Right atrium auricular region (tissue), 2 donors: Measurements from ENCODE around the gene MGA. TPM values are rescaled to one million over a fixed set of nuclear protein-coding genes. Genes with fewer than 3 reads are reported as not detected.

ENCODE experiments used
- DNase-seq: peaks from one replicate; pipeline ENCODE4 v3.0.0-alpha.2; 2019; ENCODE audit warnings: low spot score
- H3K27ac ChIP-seq, 2 donors: fragments of 200-600 bp; sonication (generic); 1 replicate in 1 of 2; 2 replicates in 1 of 2; pipeline ENCODE4 v1.5.1; 2016 to 2019
- H3K27me3 ChIP-seq, 2 donors: fragments of 200-600 bp; sonication (generic); one replicate each; pipeline versions ENCODE4 v1.5.1 to v1.6.0; 2017 to 2019
- H3K36me3 ChIP-seq: fragments of 200-600 bp; sonication (generic); one replicate; pipeline ENCODE4 v1.5.1; 2016
- H3K4me1 ChIP-seq, 2 donors: fragments of 200-600 bp; sonication (generic); one replicate each; pipeline versions ENCODE4 v1.5.1 to v1.6.0; 2017 to 2019
- H3K4me3 ChIP-seq, 2 donors: fragments of 200-600 bp; sonication (generic); 1 replicate in 1 of 2; 2 replicates in 1 of 2; pipeline ENCODE4 v1.5.1; 2017 to 2019; ENCODE audit warnings: mild to moderate bottlenecking in 1 of 2, moderate library complexity in 1 of 2
- H3K9me3 ChIP-seq, 2 donors: fragments of 200-600 bp; sonication (generic); one replicate each; pipeline ENCODE4 v1.5.1; 2019
- total RNA-seq, 2 donors: library from RNA; depleted of rRNA; stranded (reverse); fragments of >200 nt; gene quantifications; one replicate each; pipeline ENCODE4 v1.1.0, GENCODE V29; 2016
- TF ChIP-seq, protein P1 (sequence below), 2 donors: fragments of 200-600 bp; sonication (generic); IDR thresholded peaks; one replicate each; pipeline ENCODE4 v1.5.1; 2019; ENCODE audit warnings: antibody characterized with exemption in 2 of 2

The MGA gene
- total RNA-seq, 2 donors from 2014 or later: 40.1 to 40.3 TPM

DNA sequence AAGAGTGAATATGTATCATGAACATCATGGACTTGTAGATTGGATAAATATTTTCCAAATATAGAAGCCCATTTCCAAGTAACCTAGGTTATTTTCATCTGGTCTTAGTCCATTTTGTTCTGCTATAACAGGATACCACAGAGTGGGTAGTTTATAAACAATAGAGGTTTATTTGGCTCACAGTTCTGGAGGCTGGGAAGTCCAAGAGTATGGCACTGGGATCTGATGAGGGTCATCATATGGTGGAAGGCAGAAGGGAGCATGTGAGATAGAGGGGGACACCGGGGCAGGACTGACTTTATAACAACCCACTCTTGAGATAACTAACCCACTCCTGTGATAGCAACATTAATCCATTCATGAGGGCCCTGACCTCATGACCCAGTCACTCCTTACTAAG is 9.4 kb upstream of the MGA start:
- no peak for DNase-seq
- Histone ChIP-seq H3K9me3 (no peaks in the 10 kb centered on the region), H3K4me3 (no peak overlapping the region), H3K36me3 (no peaks in the 10 kb centered on the region), H3K27ac (no peak overlapping the region), H3K27me3 (no peaks in the 10 kb centered on the region), H3K4me1 (no peaks in the 10 kb centered on the region)
- TF ChIP-seq, protein P1, sequence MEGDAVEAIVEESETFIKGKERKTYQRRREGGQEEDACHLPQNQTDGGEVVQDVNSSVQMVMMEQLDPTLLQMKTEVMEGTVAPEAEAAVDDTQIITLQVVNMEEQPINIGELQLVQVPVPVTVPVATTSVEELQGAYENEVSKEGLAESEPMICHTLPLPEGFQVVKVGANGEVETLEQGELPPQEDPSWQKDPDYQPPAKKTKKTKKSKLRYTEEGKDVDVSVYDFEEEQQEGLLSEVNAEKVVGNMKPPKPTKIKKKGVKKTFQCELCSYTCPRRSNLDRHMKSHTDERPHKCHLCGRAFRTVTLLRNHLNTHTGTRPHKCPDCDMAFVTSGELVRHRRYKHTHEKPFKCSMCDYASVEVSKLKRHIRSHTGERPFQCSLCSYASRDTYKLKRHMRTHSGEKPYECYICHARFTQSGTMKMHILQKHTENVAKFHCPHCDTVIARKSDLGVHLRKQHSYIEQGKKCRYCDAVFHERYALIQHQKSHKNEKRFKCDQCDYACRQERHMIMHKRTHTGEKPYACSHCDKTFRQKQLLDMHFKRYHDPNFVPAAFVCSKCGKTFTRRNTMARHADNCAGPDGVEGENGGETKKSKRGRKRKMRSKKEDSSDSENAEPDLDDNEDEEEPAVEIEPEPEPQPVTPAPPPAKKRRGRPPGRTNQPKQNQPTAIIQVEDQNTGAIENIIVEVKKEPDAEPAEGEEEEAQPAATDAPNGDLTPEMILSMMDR (IDR thresholded peaks at IDR 0.05): no peak

DNA sequence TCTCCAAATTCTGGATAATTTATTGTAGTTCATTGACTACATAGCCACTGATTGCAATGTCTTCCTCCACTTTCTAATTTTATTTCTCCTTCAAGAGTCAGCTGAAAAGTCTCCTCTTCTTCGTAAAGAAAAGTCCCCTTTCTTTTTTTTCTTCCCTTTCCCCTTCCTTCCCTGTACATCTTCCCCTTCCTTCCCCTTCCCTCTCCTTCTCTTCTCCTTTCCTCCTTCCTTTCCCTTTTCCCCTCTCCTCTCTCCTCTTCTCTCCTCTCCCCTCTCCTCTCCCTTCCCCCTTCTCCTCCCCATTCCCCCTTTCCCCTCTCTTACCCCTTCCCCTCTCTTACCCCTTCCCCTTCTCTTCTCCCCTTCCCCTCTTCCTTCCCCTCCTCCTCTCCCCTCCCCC is 8.8 kb upstream of the MGA start:
- H3K27me3 ChIP-seq: no peaks in the 10 kb centered on the region
- no peaks in the 10 kb centered on the region for H3K9me3 ChIP-seq
- H3K36me3 ChIP-seq: no peaks in the 10 kb centered on the region
- no peak overlapping the region for H3K27ac ChIP-seq
- TF ChIP-seq, protein P1 (IDR thresholded peaks at IDR 0.05): no peak
- H3K4me3 ChIP-seq: no peak overlapping the region
- no peak for DNase-seq
- H3K4me1 ChIP-seq: no peaks in the 10 kb centered on the region

DNA sequence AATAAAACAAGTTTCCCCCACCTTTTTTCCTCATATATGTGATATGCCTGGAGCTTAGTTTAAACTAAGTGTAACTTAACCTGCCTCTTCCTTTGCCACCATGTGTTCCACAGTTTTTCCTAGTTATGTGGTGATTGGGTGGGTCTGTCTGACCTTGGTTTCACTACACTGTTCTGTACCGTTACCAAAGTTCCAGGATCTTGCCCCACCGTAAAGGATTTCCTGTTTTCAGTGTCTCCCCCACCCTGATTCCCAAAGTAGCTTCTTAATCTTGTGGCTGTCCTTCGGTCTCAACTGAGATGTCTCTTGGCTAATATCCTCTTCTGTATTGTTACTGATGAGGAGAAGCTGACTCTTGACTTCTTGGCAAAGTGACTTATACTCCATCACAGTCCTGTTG is 6.4 kb upstream of the MGA start:
- Histone ChIP-seq H3K4me1 (no peaks in the 10 kb centered on the region), H3K27ac (no peak overlapping the region), H3K9me3 (no peaks in the 10 kb centered on the region), H3K4me3 (no peak overlapping the region), H3K27me3 (no peaks in the 10 kb centered on the region), H3K36me3 (no peaks in the 10 kb centered on the region)
- TF ChIP-seq, protein P1 (IDR thresholded peaks at IDR 0.05): no peak
- no peak for DNase-seq

DNA sequence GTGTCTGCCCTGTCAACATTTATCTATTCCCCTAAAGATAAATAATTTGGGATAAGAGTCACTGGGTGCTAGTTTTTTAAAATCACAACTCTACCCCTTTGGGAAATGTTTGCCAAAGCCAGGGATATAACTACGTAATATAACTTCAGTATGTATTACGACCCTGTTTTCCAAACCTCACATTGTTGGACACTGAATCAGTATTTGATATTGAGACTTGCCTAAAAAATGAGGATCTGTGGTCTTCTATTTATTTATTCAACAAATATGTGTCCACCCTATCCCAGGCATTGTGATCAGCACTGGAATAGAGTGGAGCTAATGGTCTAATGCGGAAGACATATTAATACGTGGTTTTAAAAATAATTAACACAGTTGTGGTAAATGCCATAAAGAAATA is 4.5 kb upstream of the MGA start:
- Histone ChIP-seq H3K4me1 (peaks cover 0 to 8% of the 10 kb centered on the region in 2 donors), H3K4me3 (no peak overlapping the region), H3K27ac (no peak overlapping the region), H3K9me3 (no peaks in the 10 kb centered on the region), H3K36me3 (no peaks in the 10 kb centered on the region), H3K27me3 (no peaks in the 10 kb centered on the region)
- TF ChIP-seq, protein P1 (IDR thresholded peaks at IDR 0.05): no peak
- no peak for DNase-seq

DNA sequence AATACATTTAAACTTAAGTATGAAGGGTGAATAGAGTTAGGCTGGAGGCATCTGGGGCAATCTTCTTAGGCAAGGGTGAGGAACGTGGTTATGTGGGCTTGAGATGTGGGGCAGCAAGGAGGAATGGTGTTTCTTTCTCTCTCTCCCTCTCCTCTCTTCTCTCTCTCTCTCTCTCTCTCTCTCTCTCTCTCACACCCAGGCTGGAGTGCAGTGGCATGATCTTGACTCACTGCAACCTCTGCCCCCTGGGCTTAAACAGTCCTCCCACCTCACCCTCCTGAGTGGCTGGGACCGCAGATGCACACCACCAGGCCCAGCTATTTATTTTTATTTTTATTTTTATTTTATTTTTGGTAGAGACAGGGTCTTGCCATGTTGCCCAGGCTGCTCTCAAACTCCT is 4.0 kb upstream of the MGA start:
- DNase-seq: no peak
- Histone ChIP-seq H3K4me3 (no peak overlapping the region), H3K36me3 (no peaks in the 10 kb centered on the region), H3K9me3 (no peaks in the 10 kb centered on the region), H3K27me3 (no peaks in the 10 kb centered on the region), H3K27ac (no peak overlapping the region), H3K4me1 (peaks cover 0 to 13% of the 10 kb centered on the region in 2 donors)
- TF ChIP-seq, protein P1 (IDR thresholded peaks at IDR 0.05): no peak

DNA sequence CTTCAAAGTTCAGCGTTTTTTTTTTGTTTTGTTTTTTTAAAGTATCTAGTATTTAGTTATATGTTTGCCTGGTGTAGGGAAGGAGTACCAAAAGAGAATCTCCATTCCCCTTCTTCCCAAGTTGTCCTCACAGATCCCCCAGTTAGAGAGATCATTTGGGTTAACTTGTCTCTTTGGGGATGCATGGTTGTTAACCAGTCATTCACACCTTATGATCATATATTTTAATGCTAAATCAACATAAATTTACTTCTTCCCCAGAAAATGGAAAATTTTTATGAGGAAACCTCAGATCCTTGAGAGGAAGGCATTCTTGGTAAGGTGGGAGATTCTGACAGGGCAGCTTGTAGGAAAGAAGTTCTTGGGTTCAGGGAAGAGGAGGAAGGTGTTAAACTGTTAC is 1.5 kb upstream of the MGA start:
- TF ChIP-seq, protein P1 (IDR thresholded peaks at IDR 0.05): no peak
- Histone ChIP-seq H3K27ac (no peak overlapping the region), H3K27me3 (no peaks in the 10 kb centered on the region), H3K4me3 (no peak overlapping the region), H3K4me1 (peaks cover 0 to 28% of the 10 kb centered on the region in 2 donors), H3K9me3 (no peaks in the 10 kb centered on the region), H3K36me3 (no peaks in the 10 kb centered on the region)
- no peak for DNase-seq
